ENCODE measurements around the gene LYRM1. TPM values are rescaled to one million over a fixed set of nuclear protein-coding genes. Genes with fewer than 3 reads are reported as not detected.

LYRM1 gene
- total RNA-seq, 2 experiments from 2014 or later = 13.3 to 14.0 TPM

DNA sequence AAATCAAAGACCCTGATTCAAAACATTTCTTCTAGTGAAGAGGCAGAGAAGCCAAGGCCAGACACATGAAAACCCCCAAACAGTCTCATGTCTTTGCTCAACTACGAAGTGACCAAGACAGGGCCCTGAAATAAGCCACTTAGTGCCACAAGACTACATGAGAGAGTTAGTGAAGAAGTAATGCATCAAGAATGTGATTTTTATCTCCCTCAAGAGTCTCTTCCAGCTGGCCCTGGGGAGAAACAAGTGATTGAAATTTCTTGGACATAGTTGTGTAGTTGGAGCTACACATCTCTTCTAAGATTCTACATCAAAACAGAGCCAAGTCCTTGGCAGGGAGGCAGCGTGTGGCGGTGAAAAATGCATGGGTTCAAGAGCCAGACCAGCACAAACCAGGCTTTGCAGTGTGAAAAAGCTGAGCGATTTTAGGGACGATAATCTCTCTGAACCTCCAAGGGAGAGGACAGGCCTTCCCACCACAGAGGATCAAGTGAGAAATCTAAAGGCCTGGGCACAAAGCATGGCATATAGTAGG lies 30.6 kb downstream of the LYRM1 start:
- H3K4me3 ChIP-seq (ENCODE audit: low read length) = no peak overlapping the region
- intact Hi-C loops (cut with DNase I, micrococcal nuclease) = no loop called here
- TF ChIP-seq, protein P1, sequence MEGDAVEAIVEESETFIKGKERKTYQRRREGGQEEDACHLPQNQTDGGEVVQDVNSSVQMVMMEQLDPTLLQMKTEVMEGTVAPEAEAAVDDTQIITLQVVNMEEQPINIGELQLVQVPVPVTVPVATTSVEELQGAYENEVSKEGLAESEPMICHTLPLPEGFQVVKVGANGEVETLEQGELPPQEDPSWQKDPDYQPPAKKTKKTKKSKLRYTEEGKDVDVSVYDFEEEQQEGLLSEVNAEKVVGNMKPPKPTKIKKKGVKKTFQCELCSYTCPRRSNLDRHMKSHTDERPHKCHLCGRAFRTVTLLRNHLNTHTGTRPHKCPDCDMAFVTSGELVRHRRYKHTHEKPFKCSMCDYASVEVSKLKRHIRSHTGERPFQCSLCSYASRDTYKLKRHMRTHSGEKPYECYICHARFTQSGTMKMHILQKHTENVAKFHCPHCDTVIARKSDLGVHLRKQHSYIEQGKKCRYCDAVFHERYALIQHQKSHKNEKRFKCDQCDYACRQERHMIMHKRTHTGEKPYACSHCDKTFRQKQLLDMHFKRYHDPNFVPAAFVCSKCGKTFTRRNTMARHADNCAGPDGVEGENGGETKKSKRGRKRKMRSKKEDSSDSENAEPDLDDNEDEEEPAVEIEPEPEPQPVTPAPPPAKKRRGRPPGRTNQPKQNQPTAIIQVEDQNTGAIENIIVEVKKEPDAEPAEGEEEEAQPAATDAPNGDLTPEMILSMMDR (IDR thresholded peaks at IDR 0.05) = no peak
- Mint-ChIP-seq H3K27me3 (no peaks in the 10 kb centered on the region), H3K9me3 (peaks cover 2% of the 10 kb centered on the region), H3K4me3 (no peak overlapping the region), H3K36me3 (ENCODE audit: low read depth) (peaks cover 4% of the 10 kb centered on the region), H3K27ac (no peak overlapping the region), H3K4me1 (ENCODE audit: low read depth) (no peaks in the 10 kb centered on the region)
- H3K27ac ChIP-seq (ENCODE audit: low read depth in 1 of 2, low read length in 2 of 2) = no peak overlapping the region
- POLR2A ChIA-PET = interaction anchor here (1.0 to 1.3 kb wide), 2 partner anchors 16 to 24 kb away, joined by 3 read pairs; no protein-coding TSS in a partner anchor
- CTCF ChIA-PET = no interaction called here
- no peaks in the 10 kb centered on the region for H3K4me1 ChIP-seq (ENCODE audit: insufficient read depth, low read length)
- DNase-seq (no peak), ATAC-seq (ENCODE audit: poor library complexity) (no peak)
- no peaks in the 10 kb centered on the region for H3K36me3 ChIP-seq (ENCODE audit: insufficient read depth, low read length)
- no peaks in the 10 kb centered on the region for H3K27me3 ChIP-seq (ENCODE audit: control insufficient read depth in 1 of 2, insufficient read depth in 2 of 2, low read length in 2 of 2)
- no peaks in the 10 kb centered on the region for H3K9me3 ChIP-seq (ENCODE audit: control insufficient read depth in 1 of 2, insufficient read depth in 1 of 2, low read length in 2 of 2)

DNA sequence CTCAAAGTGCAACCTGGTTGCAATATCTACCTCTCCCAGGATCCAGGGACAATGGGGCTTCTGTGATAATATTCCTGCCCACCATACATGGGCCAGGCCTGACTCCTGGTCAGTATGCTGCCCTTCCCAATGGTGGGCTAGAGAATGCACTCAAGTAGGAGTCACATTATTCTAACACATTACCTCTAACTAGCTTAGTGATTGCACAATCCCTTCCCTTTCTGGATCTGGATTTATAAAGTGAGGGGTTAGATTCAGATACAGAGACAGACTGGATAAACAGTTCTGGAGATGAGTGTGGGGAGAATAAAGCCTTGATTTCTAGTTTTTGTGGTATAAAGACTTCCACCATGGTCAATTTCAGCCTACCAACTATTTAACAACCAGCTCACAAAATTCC lies 33.0 kb downstream of the LYRM1 start:
- Mint-ChIP-seq H3K4me1 (ENCODE audit: low read depth) (no peaks in the 10 kb centered on the region), H3K27me3 (no peaks in the 10 kb centered on the region), H3K4me3 (no peak overlapping the region), H3K36me3 (ENCODE audit: low read depth) (no peaks in the 10 kb centered on the region), H3K27ac (no peak overlapping the region), H3K9me3 (no peaks in the 10 kb centered on the region)
- Histone ChIP-seq H3K4me1 (ENCODE audit: insufficient read depth, low read length) (no peaks in the 10 kb centered on the region), H3K36me3 (ENCODE audit: insufficient read depth, low read length) (no peaks in the 10 kb centered on the region), H3K27me3 (ENCODE audit: control insufficient read depth in 1 of 2, insufficient read depth in 2 of 2, low read length in 2 of 2) (no peaks in the 10 kb centered on the region), H3K4me3 (ENCODE audit: low read length) (no peak overlapping the region), H3K27ac (ENCODE audit: low read depth in 1 of 2, low read length in 2 of 2) (no peak overlapping the region), H3K9me3 (ENCODE audit: control insufficient read depth in 1 of 2, insufficient read depth in 1 of 2, low read length in 2 of 2) (no peaks in the 10 kb centered on the region)
- ChIA-PET CTCF (no interaction called here), POLR2A (no interaction called here)
- ATAC-seq (ENCODE audit: poor library complexity) (no peak), DNase-seq (no peak)
- TF ChIP-seq, protein P1 (IDR thresholded peaks at IDR 0.05) = no peak
- intact Hi-C loops (cut with DNase I, micrococcal nuclease) = no loop called here

DNA sequence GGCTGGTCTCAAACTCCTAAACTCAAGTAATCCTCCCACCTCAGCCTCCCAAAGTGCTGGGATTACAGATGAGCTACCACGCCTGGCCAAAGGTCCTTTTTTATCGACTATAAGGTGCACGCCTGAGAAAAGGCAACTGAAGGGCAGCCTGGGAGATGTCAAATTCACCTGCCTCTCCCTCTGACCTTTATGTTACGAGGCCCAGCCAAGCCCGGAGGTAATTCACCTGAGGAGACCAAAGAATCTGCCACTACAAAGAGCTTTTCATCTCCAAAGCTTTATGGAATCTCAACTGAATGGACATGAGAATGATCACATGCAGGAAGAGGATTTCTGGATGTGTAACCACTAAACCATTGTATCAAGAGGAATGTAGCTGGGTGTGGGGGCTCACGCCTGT lies 37.2 kb downstream of the LYRM1 start:
- POLR2A ChIA-PET = no interaction called here

More for the DNA sequence above, 37.2 kb downstream of the LYRM1 start:
- no peaks in the 10 kb centered on the region for H3K9me3 ChIP-seq (ENCODE audit: control insufficient read depth in 1 of 2, insufficient read depth in 1 of 2, low read length in 2 of 2)
- no peaks in the 10 kb centered on the region for H3K27me3 Mint-ChIP-seq
- TF ChIP-seq, protein P1 (IDR thresholded peaks at IDR 0.05) = no peak
- CTCF ChIA-PET = interaction anchor here (0.5 kb wide), 1 partner anchor 62 kb away, joined by 3 read pairs; no protein-coding TSS in a partner anchor
- H3K27ac ChIP-seq (ENCODE audit: low read depth in 1 of 2, low read length in 2 of 2) = no peak overlapping the region
- intact Hi-C loops (cut with DNase I, micrococcal nuclease) = no loop called here
- H3K36me3 Mint-ChIP-seq (ENCODE audit: low read depth) = no peaks in the 10 kb centered on the region
- H3K36me3 ChIP-seq (ENCODE audit: insufficient read depth, low read length) = no peaks in the 10 kb centered on the region
- no peak overlapping the region for H3K4me3 ChIP-seq (ENCODE audit: low read length)
- DNase-seq (no peak), ATAC-seq (ENCODE audit: poor library complexity) (no peak)
- no peak overlapping the region for H3K4me3 Mint-ChIP-seq
- H3K27ac Mint-ChIP-seq = no peak overlapping the region
- peaks cover 5% of the 10 kb centered on the region for H3K4me1 Mint-ChIP-seq (ENCODE audit: low read depth)
- peaks cover 4% of the 10 kb centered on the region for H3K4me1 ChIP-seq (ENCODE audit: insufficient read depth, low read length)
- no peaks in the 10 kb centered on the region for H3K9me3 Mint-ChIP-seq
- H3K27me3 ChIP-seq (ENCODE audit: control insufficient read depth in 1 of 2, insufficient read depth in 2 of 2, low read length in 2 of 2) = no peaks in the 10 kb centered on the region

Measured in CD4-positive, alpha-beta T cell (primary cell).